GM03348 (cell line): ENCODE data around the gene BICC1.

Source experiments
- DNase-seq: peaks from one replicate; pipeline ENCODE4 v3.0.0; 2012; ENCODE audit warnings: low spot score

The BICC1 gene

GRCh38 chr10:58512491-58513187 lies at the start of gene BICC1:
Gene BICC1, plus strand, starts transcription at chr10:58512872. Its CDS starts 272 bp downstream, at chr10:58513144.
- peak; percentile 91 for DNase-seq

- no peak for DNase-seq
These were observed 47.7 kb upstream of the BICC1 start for GRCh38 chr10:58464956-58465355.

GRCh38 chr10:58465629-58466028 lies 47.0 kb upstream of the BICC1 start:
- DNase-seq, result no peak

GRCh38 chr10:58467931-58468635 lies 44.6 kb upstream of the BICC1 start:
- no peak for DNase-seq

GRCh38 chr10:58473976-58474375 lies 38.7 kb upstream of the BICC1 start:
- no peak for DNase-seq

GRCh38 chr10:58475322-58476277 lies 37.1 kb upstream of the BICC1 start:
- peak; percentile 56 for DNase-seq

GRCh38 chr10:58477122-58477521 lies 35.5 kb upstream of the BICC1 start:
- DNase-seq, result peak; percentile 65

GRCh38 chr10:58477902-58478301 lies 34.8 kb upstream of the BICC1 start:
- DNase-seq, result no peak

- DNase-seq, result no peak
These were observed 33.6 kb upstream of the BICC1 start for GRCh38 chr10:58479045-58479444.

- no peak for DNase-seq
These were observed 32.4 kb upstream of the BICC1 start for GRCh38 chr10:58480321-58480720.

- DNase-seq, result no peak
These were observed 31.0 kb upstream of the BICC1 start for GRCh38 chr10:58481569-58482109.

GRCh38 chr10:58486821-58487220 lies 25.9 kb upstream of the BICC1 start:
- peak; percentile 9 for DNase-seq

- peak; percentile 9 for DNase-seq
These were observed 23.8 kb upstream of the BICC1 start for GRCh38 chr10:58488921-58489320.

- no peak for DNase-seq
These were observed 9.7 kb upstream of the BICC1 start for GRCh38 chr10:58502956-58503355.

- DNase-seq, result peak; percentile 55
These were observed 4.4 kb upstream of the BICC1 start for GRCh38 chr10:58508316-58508715.

GRCh38 chr10:58511765-58512490 lies 744 bp upstream of the BICC1 start:
- DNase-seq, result peak; percentile 29

- peak; percentile 79 for DNase-seq
These were observed 777 bp downstream of the BICC1 start for GRCh38 chr10:58513188-58514110.

GRCh38 chr10:58514111-58514770 lies 1.6 kb downstream of the BICC1 start:
- DNase-seq, result peak; percentile 3

- no peak for DNase-seq
These were observed 2.7 kb downstream of the BICC1 start for GRCh38 chr10:58515291-58515941.
